ENCODE data around the gene PGAM5. TPM values are rescaled to one million over a fixed set of nuclear protein-coding genes. Genes with fewer than 3 reads are reported as not detected.

The PGAM5 gene
- polyA plus RNA-seq, 2 of the 4 experiments (the other 2 are of a cell fraction): 29.3 to 51.3 TPM

- H3K4me1 ChIP-seq: no peaks in the 10 kb centered on the region
- no peak for ATAC-seq
- WGBS (ENCODE audit: missing lambda C conversion rate): 92% methylated on average over 12 of the region's 12 CpGs
- DNase-seq (ENCODE audit: low read depth in 1 of 2, low spot score in 1 of 2): no peak
- H3K4me2 ChIP-seq: no peak overlapping the region
- H3K9me3 ChIP-seq: no peaks in the 10 kb centered on the region
- TF ChIP-seq FOSL2 (IDR thresholded peaks at IDR 0.05): no peak
- TF ChIP-seq FOSL2 (CRISPR knock-in tag; IDR thresholded peaks at IDR 0.05): no peak
- no peak for TF ChIP-seq TP53 (CRISPR knock-in tag; IDR thresholded peaks at IDR 0.05)
- TF ChIP-seq ESRRA (IDR thresholded peaks at IDR 0.05; ENCODE audit: borderline replicate concordance, low read length): no peak
- no peak for TF ChIP-seq RFX5 (IDR thresholded peaks at IDR 0.05)
- TF ChIP-seq ZNF302 (CRISPR knock-in tag; IDR thresholded peaks at IDR 0.05): no peak
- no peak for TF ChIP-seq E2F6 (IDR thresholded peaks at IDR 0.05; ENCODE audit: borderline replicate concordance, low read depth)
- TF ChIP-seq SREBF2 (IDR thresholded peaks at IDR 0.05): no peak
- no peak for TF ChIP-seq SMC3 (IDR thresholded peaks at IDR 0.05)
- no peak for TF ChIP-seq ELK1 (IDR thresholded peaks at IDR 0.05; ENCODE audit: low read depth, low read length)
- TF ChIP-seq CTCF (IDR thresholded peaks at IDR 0.05): no peak
- no peak for TF ChIP-seq KDM5A (IDR thresholded peaks at IDR 0.05)
- TF ChIP-seq HOXB5 (CRISPR knock-in tag; IDR thresholded peaks at IDR 0.05): no peak
- no peak for TF ChIP-seq CBX2 (IDR thresholded peaks at IDR 0.05; ENCODE audit: borderline replicate concordance, low read depth)
- no peak for TF ChIP-seq KDM1A (IDR thresholded peaks at IDR 0.05; ENCODE audit: low read depth)
- TF ChIP-seq HMGXB4 (CRISPR knock-in tag; IDR thresholded peaks at IDR 0.05; ENCODE audit: borderline replicate concordance): no peak
- TF ChIP-seq REST (IDR thresholded peaks at IDR 0.05): no peak
- ChIA-PET POLR2A (no interaction called here), CTCF (interaction anchor here (0.9 kb wide), 1 partner anchor 58 kb away, joined by 5 read pairs; no protein-coding TSS in a partner anchor)
- FAIRE-seq: no peak
- no peak overlapping the region for H3K4me3 ChIP-seq
- H3K27ac ChIP-seq: no peak overlapping the region
Observed at GRCh38 chr12:132672678-132673077, 38.0 kb upstream of the PGAM5 start.
